Right atrium auricular region (tissue), 2 donors: Measurements from ENCODE around the gene MS4A15. TPM values are rescaled to one million over a fixed set of nuclear protein-coding genes. Genes with fewer than 3 reads are reported as not detected.

Experiments
- DNase-seq: peaks from one replicate; pipeline ENCODE4 v3.0.0-alpha.2; 2019; ENCODE audit warnings: low spot score
- H3K27ac ChIP-seq, 2 donors: fragments of 200-600 bp; sonication (generic); 1 replicate in 1 of 2; 2 replicates in 1 of 2; pipeline ENCODE4 v1.5.1; 2016 to 2019
- H3K27me3 ChIP-seq, 2 donors: fragments of 200-600 bp; sonication (generic); one replicate each; pipeline versions ENCODE4 v1.5.1 to v1.6.0; 2017 to 2019
- H3K36me3 ChIP-seq: fragments of 200-600 bp; sonication (generic); one replicate; pipeline ENCODE4 v1.5.1; 2016
- H3K4me1 ChIP-seq, 2 donors: fragments of 200-600 bp; sonication (generic); one replicate each; pipeline versions ENCODE4 v1.5.1 to v1.6.0; 2017 to 2019
- H3K4me3 ChIP-seq, 2 donors: fragments of 200-600 bp; sonication (generic); 1 replicate in 1 of 2; 2 replicates in 1 of 2; pipeline ENCODE4 v1.5.1; 2017 to 2019; ENCODE audit warnings: mild to moderate bottlenecking in 1 of 2, moderate library complexity in 1 of 2
- H3K9me3 ChIP-seq, 2 donors: fragments of 200-600 bp; sonication (generic); one replicate each; pipeline ENCODE4 v1.5.1; 2019
- total RNA-seq, 2 donors: library from RNA; depleted of rRNA; stranded (reverse); fragments of >200 nt; gene quantifications; one replicate each; pipeline ENCODE4 v1.1.0, GENCODE V29; 2016
- TF ChIP-seq, protein P1 (sequence below), 2 donors: fragments of 200-600 bp; sonication (generic); IDR thresholded peaks; one replicate each; pipeline ENCODE4 v1.5.1; 2019; ENCODE audit warnings: antibody characterized with exemption in 2 of 2

Gene MS4A15
- total RNA-seq, 2 donors from 2014 or later = not detected

DNA sequence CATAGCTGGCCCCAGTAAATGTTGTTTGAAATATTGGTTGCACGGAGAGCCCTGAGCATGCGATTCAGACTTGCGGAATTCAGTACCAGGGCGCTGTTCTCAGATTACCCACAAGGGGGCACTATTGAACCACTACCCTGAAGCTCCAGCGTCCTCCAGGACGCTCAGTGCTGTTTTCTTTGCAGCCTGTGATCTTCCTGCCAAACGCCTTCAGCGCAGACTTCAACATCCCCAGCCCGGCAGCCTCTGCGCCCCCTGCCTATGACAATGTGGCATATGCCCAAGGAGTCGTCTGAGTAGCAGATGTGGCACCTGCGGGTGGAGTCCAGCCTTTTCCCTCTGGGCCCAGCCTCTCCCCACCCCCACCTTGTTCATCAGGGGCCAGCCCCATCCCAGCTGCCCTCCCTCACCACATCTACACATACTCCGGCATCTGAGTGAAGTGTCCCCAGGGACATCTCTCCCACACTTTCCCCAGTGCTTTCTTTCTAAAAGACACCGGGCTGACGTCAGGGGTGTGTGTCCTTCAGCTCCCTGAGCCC lies 18.8 kb downstream of the MS4A15 start:
- peak overlapping the region; percentile 16 to 22 for H3K27ac ChIP-seq
- H3K4me1 ChIP-seq = peaks cover 0 to 14% of the 10 kb centered on the region in 2 donors
- no peaks in the 10 kb centered on the region for H3K27me3 ChIP-seq
- TF ChIP-seq, protein P1, sequence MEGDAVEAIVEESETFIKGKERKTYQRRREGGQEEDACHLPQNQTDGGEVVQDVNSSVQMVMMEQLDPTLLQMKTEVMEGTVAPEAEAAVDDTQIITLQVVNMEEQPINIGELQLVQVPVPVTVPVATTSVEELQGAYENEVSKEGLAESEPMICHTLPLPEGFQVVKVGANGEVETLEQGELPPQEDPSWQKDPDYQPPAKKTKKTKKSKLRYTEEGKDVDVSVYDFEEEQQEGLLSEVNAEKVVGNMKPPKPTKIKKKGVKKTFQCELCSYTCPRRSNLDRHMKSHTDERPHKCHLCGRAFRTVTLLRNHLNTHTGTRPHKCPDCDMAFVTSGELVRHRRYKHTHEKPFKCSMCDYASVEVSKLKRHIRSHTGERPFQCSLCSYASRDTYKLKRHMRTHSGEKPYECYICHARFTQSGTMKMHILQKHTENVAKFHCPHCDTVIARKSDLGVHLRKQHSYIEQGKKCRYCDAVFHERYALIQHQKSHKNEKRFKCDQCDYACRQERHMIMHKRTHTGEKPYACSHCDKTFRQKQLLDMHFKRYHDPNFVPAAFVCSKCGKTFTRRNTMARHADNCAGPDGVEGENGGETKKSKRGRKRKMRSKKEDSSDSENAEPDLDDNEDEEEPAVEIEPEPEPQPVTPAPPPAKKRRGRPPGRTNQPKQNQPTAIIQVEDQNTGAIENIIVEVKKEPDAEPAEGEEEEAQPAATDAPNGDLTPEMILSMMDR (IDR thresholded peaks at IDR 0.05) = peak; percentile 81 to 91
- H3K9me3 ChIP-seq = no peaks in the 10 kb centered on the region
- peak; percentile 88 for DNase-seq
- peak overlapping the region in 1 of 2 donors; percentile 6 for H3K4me3 ChIP-seq
- H3K36me3 ChIP-seq = no peaks in the 10 kb centered on the region

DNA sequence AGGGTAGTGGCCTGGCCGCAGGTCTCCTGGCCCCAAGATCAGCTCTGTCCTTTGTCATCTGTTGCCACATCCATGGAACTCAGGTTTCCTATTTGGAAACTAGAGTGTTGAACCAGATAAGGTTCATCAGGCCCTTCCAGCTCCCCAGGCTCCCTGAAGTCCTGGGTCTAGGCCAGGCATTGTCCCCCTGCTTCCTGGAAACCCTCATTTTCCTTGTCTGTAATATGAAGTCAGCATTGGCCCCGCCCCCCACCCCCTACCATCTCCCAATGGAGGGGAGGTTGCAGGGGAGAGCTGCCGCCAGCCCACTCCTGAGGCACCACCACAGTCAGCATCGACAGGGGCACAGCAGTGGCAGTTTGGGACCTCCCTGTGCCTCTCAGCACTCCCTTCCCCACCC lies 19.5 kb downstream of the MS4A15 start:
- peak overlapping the region in 1 of 2 donors; percentile 22 for H3K27ac ChIP-seq

DNA sequence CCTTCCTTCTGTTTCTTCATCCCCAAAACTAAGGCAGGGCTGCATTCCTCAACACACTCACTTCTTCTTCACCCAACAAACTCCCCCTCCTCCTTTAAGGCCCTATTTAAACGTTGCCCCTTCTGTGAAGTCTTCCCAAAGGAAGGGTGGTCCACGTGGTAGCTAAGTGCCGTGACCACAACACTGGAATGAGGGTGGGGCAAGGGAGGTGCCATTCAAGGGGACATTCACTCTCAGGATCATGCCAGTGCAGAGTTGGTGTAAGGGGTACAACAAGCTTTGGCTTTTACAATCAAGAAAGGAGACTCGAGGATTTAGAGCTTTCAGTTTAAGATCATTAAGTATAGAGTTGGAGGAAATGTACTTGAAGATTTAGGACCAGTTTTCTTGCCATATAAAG lies 20.4 kb downstream of the MS4A15 start:
- Histone ChIP-seq H3K4me3 (no peak overlapping the region), H3K9me3 (no peaks in the 10 kb centered on the region), H3K27me3 (no peaks in the 10 kb centered on the region), H3K36me3 (no peaks in the 10 kb centered on the region), H3K4me1 (peaks cover 0 to 14% of the 10 kb centered on the region in 2 donors), H3K27ac (peak overlapping the region in 1 of 2 donors; percentile 16)
- TF ChIP-seq, protein P1 (IDR thresholded peaks at IDR 0.05) = no peak
- no peak for DNase-seq

More for the DNA sequence above, 19.5 kb downstream of the MS4A15 start:
- Histone ChIP-seq H3K4me1 (peaks cover 0 to 14% of the 10 kb centered on the region in 2 donors), H3K4me3 (no peak overlapping the region), H3K36me3 (no peaks in the 10 kb centered on the region), H3K27me3 (no peaks in the 10 kb centered on the region), H3K9me3 (no peaks in the 10 kb centered on the region)
- DNase-seq = no peak
- TF ChIP-seq, protein P1 (IDR thresholded peaks at IDR 0.05) = no peak

DNA sequence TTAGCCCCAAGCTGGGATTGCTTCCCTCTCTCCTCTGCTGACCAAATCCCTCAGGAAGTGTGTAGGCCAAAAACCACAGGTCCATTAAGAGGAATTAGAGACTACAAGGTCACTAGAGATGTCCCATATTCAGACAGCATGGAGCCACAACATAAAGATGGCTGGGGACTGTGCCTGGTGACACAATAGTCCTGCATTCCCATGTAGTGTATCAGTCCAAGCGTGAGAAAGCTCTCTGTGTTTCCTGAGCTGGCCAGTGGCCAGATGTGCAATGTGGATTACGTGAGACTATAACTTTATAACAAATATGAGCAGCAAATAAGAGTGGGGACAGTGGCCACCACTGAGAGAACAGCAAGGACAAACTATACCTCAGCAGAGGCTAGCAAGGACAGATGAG lies 20.9 kb downstream of the MS4A15 start:
- peaks cover 0 to 14% of the 10 kb centered on the region in 2 donors for H3K4me1 ChIP-seq
- H3K9me3 ChIP-seq = no peaks in the 10 kb centered on the region
- no peak overlapping the region for H3K4me3 ChIP-seq
- H3K27me3 ChIP-seq = no peaks in the 10 kb centered on the region
- H3K27ac ChIP-seq = peak overlapping the region in 1 of 2 donors; percentile 16
- TF ChIP-seq, protein P1 (IDR thresholded peaks at IDR 0.05) = no peak
- H3K36me3 ChIP-seq = no peaks in the 10 kb centered on the region
- DNase-seq = peak; percentile 64

DNA sequence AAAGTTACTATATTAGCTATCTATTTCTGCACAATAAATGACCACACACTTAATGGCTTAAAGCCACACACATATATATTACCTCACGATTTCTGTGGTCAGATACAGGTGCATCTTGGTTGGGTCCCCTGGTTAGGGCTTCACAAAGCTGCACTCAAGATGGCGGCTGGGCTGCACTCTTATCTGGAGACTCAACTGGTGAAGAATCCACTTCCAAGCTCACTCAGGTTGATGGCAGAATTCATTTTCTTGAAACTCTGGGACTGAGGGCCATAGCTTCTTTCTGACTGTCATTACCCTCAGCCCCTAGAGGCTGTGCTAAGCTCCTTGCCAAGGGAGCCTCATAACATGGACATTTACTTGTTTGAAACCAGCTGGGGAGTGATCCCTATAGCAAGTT lies 23.4 kb downstream of the MS4A15 start:
- peaks cover 0 to 10% of the 10 kb centered on the region in 2 donors for H3K4me1 ChIP-seq
- TF ChIP-seq, protein P1 (IDR thresholded peaks at IDR 0.05) = no peak
- no peaks in the 10 kb centered on the region for H3K36me3 ChIP-seq

DNA sequence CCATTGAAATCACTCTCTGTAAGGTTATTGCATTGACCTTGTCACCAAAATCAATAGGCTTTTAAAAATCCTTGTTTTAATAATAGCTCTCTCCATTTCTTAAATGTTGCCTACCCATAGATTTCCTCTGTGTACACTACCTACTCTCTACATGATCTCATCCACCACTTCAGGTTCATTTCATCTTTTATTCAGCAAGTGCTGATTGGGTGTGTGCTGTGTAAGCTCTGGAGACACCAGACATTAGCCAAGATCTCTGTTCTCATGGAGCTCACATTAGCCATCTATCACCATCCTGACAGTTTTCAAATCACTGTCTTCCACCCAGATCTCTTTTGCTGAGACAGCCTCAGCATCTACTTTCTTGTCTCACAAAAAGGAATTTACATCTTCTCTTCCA lies 24.1 kb downstream of the MS4A15 start:
- Histone ChIP-seq H3K9me3 (no peaks in the 10 kb centered on the region), H3K4me3 (no peak overlapping the region), H3K4me1 (peaks cover 0 to 5% of the 10 kb centered on the region in 2 donors), H3K27me3 (no peaks in the 10 kb centered on the region), H3K36me3 (no peaks in the 10 kb centered on the region), H3K27ac (no peak overlapping the region)
- TF ChIP-seq, protein P1 (IDR thresholded peaks at IDR 0.05) = no peak
- DNase-seq = no peak

More for the DNA sequence above, 23.4 kb downstream of the MS4A15 start:
- no peak overlapping the region for H3K4me3 ChIP-seq
- H3K27ac ChIP-seq = no peak overlapping the region
- no peak for DNase-seq
- no peaks in the 10 kb centered on the region for H3K9me3 ChIP-seq
- no peaks in the 10 kb centered on the region for H3K27me3 ChIP-seq
